Measurements from ENCODE around the gene PAM16. TPM values are rescaled to one million over a fixed set of nuclear protein-coding genes. Genes with fewer than 3 reads are reported as not detected.
A peak's percentile ranks its signal among the peaks of the same experiment; 100 is the strongest.

PAM16 gene
- total and polyA plus RNA-seq, 4 donors = 18.3 to 55.3 (median 38.4) TPM

DNA sequence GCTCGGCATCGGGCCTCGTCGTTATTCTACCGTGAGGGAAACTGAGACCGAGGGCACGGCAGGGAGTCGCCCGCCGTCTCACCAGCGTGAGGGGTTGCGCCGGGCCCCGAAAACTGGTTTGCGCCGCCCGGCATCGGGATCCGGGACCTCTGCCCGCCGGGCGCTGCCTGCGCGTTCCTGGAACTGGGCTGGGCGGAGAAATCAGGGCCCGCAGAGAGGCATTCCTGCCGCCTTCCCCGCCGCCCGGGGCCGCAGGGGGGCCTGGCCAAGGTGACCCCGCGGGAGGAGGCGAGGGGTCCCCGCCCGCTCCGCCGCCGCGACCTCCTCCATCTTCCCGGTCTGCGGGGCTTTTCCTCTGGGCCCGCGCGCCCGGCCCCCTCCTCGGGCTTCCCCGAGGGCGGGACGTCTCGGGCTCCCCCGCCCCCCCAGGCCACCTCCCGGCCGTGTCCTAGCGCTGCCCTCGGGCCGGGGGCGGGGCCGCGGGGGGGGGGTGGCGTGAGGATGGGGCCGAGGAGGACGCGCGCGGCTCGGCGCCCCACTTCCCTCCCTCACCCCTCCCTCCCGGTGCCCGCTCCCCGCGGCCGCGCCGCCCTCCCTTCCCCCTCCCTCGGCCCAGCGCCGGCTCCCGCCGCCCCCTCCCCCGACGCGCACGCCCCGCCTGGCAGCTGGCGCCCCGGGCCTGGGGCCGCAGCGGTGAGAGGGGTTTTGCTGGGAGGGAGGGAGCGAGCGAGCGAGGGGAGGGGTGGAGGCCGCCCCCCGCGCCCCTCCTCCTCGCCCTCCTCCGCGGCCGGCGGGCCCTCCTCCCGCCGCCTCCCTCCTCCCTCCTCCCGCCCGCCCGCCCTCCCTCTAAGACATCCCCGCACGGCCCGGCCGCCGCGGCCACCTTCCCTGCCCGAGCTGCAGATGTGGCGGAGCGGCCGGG lies 35.7 kb downstream of the PAM16 start, which contains the start of gene GLIS2:
Gene GLIS2 (plus strand): TSS at position 882 of the 922 bp plus-strand sequence. CDS start 16,214 bp downstream, outside the sequence.
- under 1% methylated on average over 55 of the region's 115 CpGs for WGBS (ENCODE audit: insufficient coverage)
- H3K4me1 ChIP-seq (ENCODE audit: control insufficient read depth, insufficient read depth, low read length) = peaks cover 55% of the 10 kb centered on the region
- H3K4me3 ChIP-seq (ENCODE audit: low read depth, low read length) = peak within 1 kb of the TSS; percentile 63
- H3K36me3 ChIP-seq (ENCODE audit: control insufficient read depth, insufficient read depth, low read length) = peaks cover 19% of the 10 kb centered on the region
- H3K9me3 ChIP-seq (ENCODE audit: control insufficient read depth, insufficient read depth, low read length) = no peaks in the 10 kb centered on the region
- DNase-seq (ENCODE audit: low read depth in 4 of 6, low spot score in 6 of 6) = peak in 3 of 6 donors; percentile 76 to 94 (median 94)
- peak within 1 kb of the TSS; percentile 90 for H3K27ac ChIP-seq (ENCODE audit: low read depth, low read length)
- H3K27me3 ChIP-seq (ENCODE audit: control insufficient read depth, insufficient read depth, low read length) = no peaks in the 10 kb centered on the region

DNA sequence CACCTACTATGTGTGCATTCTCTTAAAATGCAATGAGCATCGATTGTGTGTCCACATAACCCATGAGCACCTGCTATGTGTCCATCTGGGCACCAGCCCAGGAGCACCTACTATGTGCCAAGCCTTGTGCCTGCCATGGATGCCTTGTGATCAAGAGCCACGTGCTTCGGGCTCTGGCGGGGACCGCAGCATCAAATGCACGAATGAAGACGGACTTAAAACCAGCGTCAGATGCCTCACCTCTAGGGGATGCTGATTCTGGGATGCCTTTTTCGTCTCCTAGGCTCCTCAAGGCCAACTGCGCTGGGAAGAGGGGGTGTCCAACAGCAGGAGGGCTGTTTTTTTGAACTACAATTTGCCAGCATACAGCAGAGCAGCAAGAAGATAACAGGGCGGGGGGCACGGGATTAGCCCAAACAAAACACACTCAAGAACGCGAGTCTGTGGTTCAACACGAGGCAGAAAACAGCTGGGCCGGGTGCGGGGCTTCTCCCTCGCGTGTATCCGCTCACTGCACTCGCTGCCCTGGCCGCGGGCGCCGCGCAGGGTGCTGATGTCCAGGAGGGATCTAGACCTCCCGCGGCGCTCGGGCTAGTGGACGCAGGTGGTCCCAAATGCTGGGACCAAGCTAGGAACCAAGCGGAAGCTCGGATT lies 36.5 kb downstream of the PAM16 start:
- Histone ChIP-seq H3K4me1 (ENCODE audit: control insufficient read depth, insufficient read depth, low read length) (peaks cover 54% of the 10 kb centered on the region), H3K27me3 (ENCODE audit: control insufficient read depth, insufficient read depth, low read length) (no peaks in the 10 kb centered on the region), H3K36me3 (ENCODE audit: control insufficient read depth, insufficient read depth, low read length) (peaks cover 12% of the 10 kb centered on the region), H3K27ac (ENCODE audit: low read depth, low read length) (peak overlapping the region; percentile 90), H3K4me3 (ENCODE audit: low read depth, low read length) (peak overlapping the region; percentile 61), H3K9me3 (ENCODE audit: control insufficient read depth, insufficient read depth, low read length) (no peaks in the 10 kb centered on the region)
- DNase-seq (ENCODE audit: low read depth in 4 of 6, low spot score in 6 of 6) = peak in 2 of 6 donors; percentile 77 to 85
- WGBS (ENCODE audit: insufficient coverage) = 2% methylated on average over 33 of the region's 33 CpGs

DNA sequence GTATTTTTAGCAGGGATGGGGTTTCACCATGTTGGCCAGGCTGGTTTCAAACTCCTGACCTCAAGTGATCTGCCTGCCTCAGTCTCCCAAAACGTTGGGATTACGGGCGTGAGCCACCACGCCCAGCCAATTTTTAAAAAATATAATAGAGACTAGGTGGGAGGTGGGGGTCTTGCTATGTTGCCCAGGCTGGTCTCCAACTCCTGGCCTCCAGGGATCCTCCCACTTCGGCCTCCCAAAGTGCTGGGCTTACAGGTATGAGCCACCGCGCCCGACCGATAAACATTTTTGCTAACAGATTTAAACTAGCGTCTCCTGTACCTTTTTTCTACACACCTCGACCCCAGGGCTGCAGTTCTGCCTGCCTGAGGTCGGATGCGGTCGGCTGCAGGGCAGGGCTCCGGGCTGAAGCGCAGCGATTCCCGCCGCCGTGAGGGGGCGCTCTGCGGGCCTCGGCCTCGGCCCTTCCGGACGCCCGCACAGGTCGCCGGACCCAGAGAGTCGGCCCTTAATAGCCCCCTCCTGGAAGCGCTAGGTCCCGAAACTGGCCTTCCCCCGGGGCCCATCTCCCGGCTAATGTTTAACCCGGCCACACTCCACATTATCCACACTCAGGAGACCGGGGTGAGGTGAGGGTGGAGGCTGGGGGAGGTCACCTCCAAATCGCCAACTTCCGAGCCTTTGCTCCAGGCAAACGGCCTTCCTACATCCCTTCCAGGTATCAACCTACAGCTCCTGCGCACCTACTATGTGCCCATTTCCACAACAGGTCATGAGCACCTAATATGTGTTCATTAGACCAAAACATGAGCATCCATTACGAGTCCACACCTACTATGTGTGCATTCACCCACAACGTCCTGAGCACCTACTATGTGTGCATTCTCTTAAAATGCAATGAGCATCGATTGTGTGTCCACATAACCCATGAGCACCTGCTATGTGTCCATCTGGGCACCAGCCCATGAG lies 37.3 kb downstream of the PAM16 start:
- Histone ChIP-seq H3K36me3 (ENCODE audit: control insufficient read depth, insufficient read depth, low read length) (peaks cover 7% of the 10 kb centered on the region), H3K27me3 (ENCODE audit: control insufficient read depth, insufficient read depth, low read length) (no peaks in the 10 kb centered on the region), H3K4me3 (ENCODE audit: low read depth, low read length) (peak overlapping the region; percentile 61), H3K27ac (ENCODE audit: low read depth, low read length) (no peak overlapping the region), H3K9me3 (ENCODE audit: control insufficient read depth, insufficient read depth, low read length) (no peaks in the 10 kb centered on the region), H3K4me1 (ENCODE audit: control insufficient read depth, insufficient read depth, low read length) (peaks cover 45% of the 10 kb centered on the region)
- WGBS (ENCODE audit: insufficient coverage) = 14% methylated on average over 32 of the region's 43 CpGs
- no peak for DNase-seq (ENCODE audit: low read depth in 4 of 6, low spot score in 6 of 6)

DNA sequence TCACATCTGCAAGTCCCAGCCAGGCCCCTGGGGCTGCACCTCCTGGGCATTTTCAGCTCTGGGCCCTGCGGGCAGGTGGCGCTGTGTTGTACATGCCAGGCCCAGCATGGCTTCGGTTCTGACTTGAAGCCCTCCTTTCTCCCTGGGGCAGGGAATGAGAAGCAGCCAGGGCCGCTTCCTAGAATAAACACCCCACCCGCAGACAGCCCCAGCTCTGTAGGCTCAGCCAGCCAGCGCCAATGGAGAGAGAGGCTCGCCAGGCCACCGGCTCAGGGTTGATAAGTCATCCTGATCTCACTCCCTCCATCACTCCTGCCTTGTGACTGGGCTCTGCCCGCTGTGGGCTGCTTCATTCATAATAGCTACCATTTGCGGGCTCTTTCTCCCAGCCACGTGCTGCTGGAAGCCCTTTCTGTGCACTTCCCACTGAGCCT lies 41.3 kb downstream of the PAM16 start:
- H3K4me3 ChIP-seq (ENCODE audit: low read depth, low read length) = no peak overlapping the region
- no peaks in the 10 kb centered on the region for H3K36me3 ChIP-seq (ENCODE audit: control insufficient read depth, insufficient read depth, low read length)
- WGBS (ENCODE audit: insufficient coverage) = 20% methylated on average over 11 of the region's 11 CpGs
- H3K27ac ChIP-seq (ENCODE audit: low read depth, low read length) = peak overlapping the region; percentile 8
- DNase-seq (ENCODE audit: low read depth in 4 of 6, low spot score in 6 of 6) = no peak
- no peaks in the 10 kb centered on the region for H3K9me3 ChIP-seq (ENCODE audit: control insufficient read depth, insufficient read depth, low read length)
- peaks cover 40% of the 10 kb centered on the region for H3K4me1 ChIP-seq (ENCODE audit: control insufficient read depth, insufficient read depth, low read length)
- H3K27me3 ChIP-seq (ENCODE audit: control insufficient read depth, insufficient read depth, low read length) = no peaks in the 10 kb centered on the region

DNA sequence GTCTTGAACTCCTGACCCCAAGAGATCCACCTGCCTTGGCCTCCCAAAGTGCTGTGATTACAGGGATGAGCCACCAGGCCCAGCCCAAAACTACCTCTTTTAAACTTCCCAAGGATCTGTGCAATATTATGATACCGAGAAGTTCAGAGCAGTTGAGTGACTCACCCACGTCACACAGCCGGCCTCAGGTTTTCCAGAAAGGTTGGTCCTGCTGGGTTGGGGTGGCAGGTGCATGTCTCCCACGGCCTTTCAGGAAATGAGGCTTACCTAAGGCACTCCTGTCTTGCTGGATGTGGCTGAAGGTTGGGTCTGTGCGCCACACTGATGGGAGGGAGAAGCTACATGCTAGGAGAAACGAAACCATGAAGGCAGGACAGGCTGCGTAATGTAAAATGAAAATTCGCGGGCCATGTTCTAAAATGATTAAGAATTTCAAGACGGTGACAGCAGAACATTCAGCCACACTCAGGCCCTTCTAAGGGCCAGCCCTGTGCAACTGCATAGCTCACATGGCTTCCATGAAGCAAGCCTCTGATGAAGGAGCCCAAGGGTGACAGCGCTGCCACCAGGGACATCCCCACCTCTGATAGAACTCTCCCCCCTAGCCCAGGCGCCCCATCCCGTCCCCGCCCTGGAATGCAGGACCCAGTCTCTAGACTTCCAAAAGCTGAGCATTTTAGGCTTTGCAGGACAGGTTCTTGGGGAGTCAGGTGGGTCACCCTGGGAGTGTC lies 41.9 kb downstream of the PAM16 start:
- H3K4me3 ChIP-seq (ENCODE audit: low read depth, low read length) = no peak overlapping the region
- no peaks in the 10 kb centered on the region for H3K9me3 ChIP-seq (ENCODE audit: control insufficient read depth, insufficient read depth, low read length)
- no peaks in the 10 kb centered on the region for H3K36me3 ChIP-seq (ENCODE audit: control insufficient read depth, insufficient read depth, low read length)
- H3K4me1 ChIP-seq (ENCODE audit: control insufficient read depth, insufficient read depth, low read length) = peaks cover 38% of the 10 kb centered on the region
- no peaks in the 10 kb centered on the region for H3K27me3 ChIP-seq (ENCODE audit: control insufficient read depth, insufficient read depth, low read length)
- 85% methylated on average over 14 of the region's 14 CpGs for WGBS (ENCODE audit: insufficient coverage)
- peak overlapping the region; percentile 8 for H3K27ac ChIP-seq (ENCODE audit: low read depth, low read length)
- no peak for DNase-seq (ENCODE audit: low read depth in 4 of 6, low spot score in 6 of 6)

DNA sequence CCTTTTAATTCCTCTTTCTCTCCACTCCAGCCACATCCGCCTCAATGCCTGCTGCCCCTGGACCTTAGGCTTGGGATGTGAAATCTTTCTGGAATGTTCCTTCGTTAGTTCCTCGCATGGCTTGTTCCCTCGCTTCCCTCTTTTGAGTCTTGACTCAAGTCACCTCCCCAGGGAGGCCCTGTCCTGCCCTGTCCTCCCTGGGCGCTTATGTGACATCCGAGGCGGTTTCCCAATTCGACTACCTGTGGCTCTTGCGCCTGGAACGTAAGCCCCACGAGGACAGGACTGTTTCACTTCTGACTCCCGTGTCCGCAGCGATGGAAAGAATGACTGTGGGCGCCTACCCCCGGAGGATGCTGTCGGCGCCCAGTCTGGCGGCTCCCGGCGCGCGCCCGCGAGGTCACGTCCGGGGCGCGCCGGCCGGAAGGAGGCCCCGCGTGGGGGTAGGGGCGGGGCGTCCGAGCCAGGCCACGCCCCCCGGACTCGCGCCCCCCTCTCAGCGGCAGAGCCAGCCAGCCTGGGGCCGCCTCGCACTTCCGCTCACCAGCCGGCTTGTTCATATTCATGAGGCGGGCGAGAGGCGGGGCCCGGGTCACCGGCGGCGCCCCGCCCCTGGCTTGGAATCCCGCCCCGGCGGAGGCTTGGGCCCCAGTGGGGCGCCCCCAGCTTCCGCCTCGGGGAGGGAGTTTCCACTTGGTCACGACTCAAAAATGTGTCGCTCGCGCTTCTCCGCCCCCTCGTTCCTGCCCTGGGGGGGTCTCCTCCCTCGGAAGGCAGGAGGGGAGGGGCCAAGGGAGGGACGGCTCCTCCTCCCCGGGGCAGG lies 43.7 kb downstream of the PAM16 start:
- peak in 4 of 6 donors; percentile 78 to 97 (median 90) for DNase-seq (ENCODE audit: low read depth in 4 of 6, low spot score in 6 of 6)
- WGBS (ENCODE audit: insufficient coverage) = 1% methylated on average over 57 of the region's 68 CpGs
- H3K27me3 ChIP-seq (ENCODE audit: control insufficient read depth, insufficient read depth, low read length) = no peaks in the 10 kb centered on the region
- H3K27ac ChIP-seq (ENCODE audit: low read depth, low read length) = peak overlapping the region; percentile 88
- H3K4me3 ChIP-seq (ENCODE audit: low read depth, low read length) = peak overlapping the region; percentile 62
- H3K4me1 ChIP-seq (ENCODE audit: control insufficient read depth, insufficient read depth, low read length) = peaks cover 35% of the 10 kb centered on the region
- H3K9me3 ChIP-seq (ENCODE audit: control insufficient read depth, insufficient read depth, low read length) = no peaks in the 10 kb centered on the region
- H3K36me3 ChIP-seq (ENCODE audit: control insufficient read depth, insufficient read depth, low read length) = no peaks in the 10 kb centered on the region

DNA sequence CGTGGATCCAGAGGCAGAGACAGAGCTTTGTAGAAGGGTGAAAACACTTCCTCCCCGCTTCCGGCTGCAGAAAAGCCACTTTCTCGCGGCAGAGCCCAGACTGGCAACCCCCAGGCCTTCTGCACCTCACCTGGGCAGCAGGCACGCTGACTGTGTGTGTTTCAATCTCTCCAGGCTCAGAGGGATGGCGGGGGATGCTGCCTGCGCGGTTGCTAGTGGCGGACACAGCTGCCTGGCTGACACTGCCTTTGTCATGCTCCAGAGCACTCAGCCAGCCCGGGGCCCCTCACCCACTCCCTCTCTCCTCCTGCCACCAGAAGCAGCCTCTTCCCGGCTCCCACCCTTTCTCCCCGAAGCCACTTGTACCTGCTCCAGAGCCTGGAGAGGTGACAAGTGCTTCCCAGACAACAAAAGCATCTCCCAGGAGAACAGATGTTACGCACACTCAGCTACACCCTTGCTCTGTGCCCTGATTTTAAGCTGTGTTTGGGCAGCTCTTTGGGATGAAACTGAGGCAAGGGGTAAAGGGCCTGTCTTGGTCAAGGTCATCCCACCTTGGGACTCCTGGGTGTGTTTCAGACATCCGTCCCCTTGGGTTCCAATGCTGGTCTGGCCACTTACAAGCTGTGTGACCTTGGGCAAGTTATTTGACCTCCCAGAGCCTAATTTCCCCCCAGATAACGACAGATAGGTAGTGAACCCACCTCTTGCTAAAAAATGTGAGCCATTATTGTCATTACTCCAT lies 44.5 kb downstream of the PAM16 start:
- H3K9me3 ChIP-seq (ENCODE audit: control insufficient read depth, insufficient read depth, low read length) = no peaks in the 10 kb centered on the region
- WGBS (ENCODE audit: insufficient coverage) = 34% methylated on average over 15 of the region's 16 CpGs
- H3K4me3 ChIP-seq (ENCODE audit: low read depth, low read length) = peak overlapping the region; percentile 59
- H3K4me1 ChIP-seq (ENCODE audit: control insufficient read depth, insufficient read depth, low read length) = peaks cover 35% of the 10 kb centered on the region
- H3K27me3 ChIP-seq (ENCODE audit: control insufficient read depth, insufficient read depth, low read length) = no peaks in the 10 kb centered on the region
- peaks cover 2% of the 10 kb centered on the region for H3K36me3 ChIP-seq (ENCODE audit: control insufficient read depth, insufficient read depth, low read length)
- H3K27ac ChIP-seq (ENCODE audit: low read depth, low read length) = peak overlapping the region; percentile 88
- peak in 1 of 6 donors; percentile 68 for DNase-seq (ENCODE audit: low read depth in 4 of 6, low spot score in 6 of 6)

DNA sequence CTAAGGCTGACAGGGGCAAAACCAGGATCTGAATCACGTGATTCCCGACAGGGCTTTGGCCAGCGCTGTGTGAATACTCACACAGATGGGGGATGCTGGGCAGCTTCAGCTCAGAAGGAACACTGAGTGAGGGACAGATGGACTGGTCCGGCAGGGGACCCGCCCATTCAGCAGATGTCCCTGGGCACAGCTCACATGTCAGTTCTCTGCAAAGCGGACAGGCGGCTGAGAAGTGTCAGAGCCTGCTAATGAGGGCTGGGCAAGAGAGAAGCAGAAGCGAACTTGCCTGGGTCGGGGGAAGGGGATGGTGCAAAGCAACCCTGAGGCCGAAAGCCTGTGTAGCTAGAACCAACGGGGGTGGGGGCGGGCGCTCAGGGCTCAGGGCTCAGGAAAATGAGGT lies 47.1 kb downstream of the PAM16 start:
- Histone ChIP-seq H3K4me3 (ENCODE audit: low read depth, low read length) (no peak overlapping the region), H3K27ac (ENCODE audit: low read depth, low read length) (no peak overlapping the region), H3K9me3 (ENCODE audit: control insufficient read depth, insufficient read depth, low read length) (no peaks in the 10 kb centered on the region), H3K36me3 (ENCODE audit: control insufficient read depth, insufficient read depth, low read length) (peaks cover 5% of the 10 kb centered on the region), H3K4me1 (ENCODE audit: control insufficient read depth, insufficient read depth, low read length) (peaks cover 29% of the 10 kb centered on the region), H3K27me3 (ENCODE audit: control insufficient read depth, insufficient read depth, low read length) (no peaks in the 10 kb centered on the region)
- DNase-seq (ENCODE audit: low read depth in 4 of 6, low spot score in 6 of 6) = peak in 2 of 6 donors; percentile 45 to 66
- WGBS (ENCODE audit: insufficient coverage) = 27% methylated on average over 13 of the region's 13 CpGs
